Activated CD4-positive, alpha-beta T cell treated with anti-CD3 and anti-CD28 coated beads, Interleukin-2, amount 50 U/mL, for 48 hours (primary cell): Measurements from ENCODE around the gene IFIT1.
"Not testable (repeated sequence)": the region's sequence is repeated elsewhere in the genome, so short reads cannot be mapped to it uniquely, and the experiment has no call there.

Experiments used
- DNase-seq, 2 experiments: peaks; one replicate each; pipeline ENCODE4 v3.0.0-alpha.2; 2020

The IFIT1 gene, protein sequence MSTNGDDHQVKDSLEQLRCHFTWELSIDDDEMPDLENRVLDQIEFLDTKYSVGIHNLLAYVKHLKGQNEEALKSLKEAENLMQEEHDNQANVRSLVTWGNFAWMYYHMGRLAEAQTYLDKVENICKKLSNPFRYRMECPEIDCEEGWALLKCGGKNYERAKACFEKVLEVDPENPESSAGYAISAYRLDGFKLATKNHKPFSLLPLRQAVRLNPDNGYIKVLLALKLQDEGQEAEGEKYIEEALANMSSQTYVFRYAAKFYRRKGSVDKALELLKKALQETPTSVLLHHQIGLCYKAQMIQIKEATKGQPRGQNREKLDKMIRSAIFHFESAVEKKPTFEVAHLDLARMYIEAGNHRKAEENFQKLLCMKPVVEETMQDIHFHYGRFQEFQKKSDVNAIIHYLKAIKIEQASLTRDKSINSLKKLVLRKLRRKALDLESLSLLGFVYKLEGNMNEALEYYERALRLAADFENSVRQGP

DNA sequence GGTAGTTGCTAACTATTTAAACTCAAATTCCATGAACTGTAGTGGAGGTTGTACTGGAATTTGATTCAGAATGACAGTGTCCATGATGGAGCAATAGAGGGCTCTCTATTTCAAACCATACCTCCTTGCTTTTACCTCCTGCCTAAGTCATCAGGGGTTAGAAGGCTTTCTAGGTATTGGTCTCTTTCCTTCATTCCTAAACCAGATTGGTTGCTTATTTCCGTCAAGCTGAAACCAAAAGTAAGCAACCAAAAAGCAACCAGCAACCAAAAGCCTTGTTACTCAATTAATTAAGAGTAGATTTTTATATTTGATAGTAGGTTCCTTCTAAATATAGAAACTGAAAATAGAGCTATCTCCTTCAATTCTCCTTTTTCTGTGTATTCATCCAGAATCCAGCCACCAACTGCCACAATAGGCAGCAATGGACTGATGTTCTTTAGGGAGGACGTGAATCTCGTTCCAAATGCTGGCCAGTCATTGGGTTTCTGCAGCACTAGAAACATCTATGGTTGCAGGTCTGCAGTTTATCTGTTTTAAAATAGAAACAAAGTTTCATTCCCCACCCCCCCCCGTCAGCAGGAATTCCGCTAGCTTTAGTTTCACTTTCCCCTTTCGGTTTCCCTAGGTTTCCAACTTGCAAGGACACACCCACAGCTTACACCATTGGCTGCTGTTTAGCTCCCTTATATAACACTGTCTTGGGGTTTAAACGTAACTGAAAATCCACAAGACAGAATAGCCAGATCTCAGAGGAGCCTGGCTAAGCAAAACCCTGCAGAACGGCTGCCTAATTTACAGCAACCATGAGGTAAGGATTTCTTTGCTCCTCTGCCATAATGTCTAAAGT is at the start of gene IFIT1:
Gene IFIT1, plus strand, starts transcription at position 717 of the 850 bp plus-strand sequence. Its CDS starts 90 bp downstream, at position 807.
- peak in 1 of 2 experiments; percentile 21 for DNase-seq

DNA sequence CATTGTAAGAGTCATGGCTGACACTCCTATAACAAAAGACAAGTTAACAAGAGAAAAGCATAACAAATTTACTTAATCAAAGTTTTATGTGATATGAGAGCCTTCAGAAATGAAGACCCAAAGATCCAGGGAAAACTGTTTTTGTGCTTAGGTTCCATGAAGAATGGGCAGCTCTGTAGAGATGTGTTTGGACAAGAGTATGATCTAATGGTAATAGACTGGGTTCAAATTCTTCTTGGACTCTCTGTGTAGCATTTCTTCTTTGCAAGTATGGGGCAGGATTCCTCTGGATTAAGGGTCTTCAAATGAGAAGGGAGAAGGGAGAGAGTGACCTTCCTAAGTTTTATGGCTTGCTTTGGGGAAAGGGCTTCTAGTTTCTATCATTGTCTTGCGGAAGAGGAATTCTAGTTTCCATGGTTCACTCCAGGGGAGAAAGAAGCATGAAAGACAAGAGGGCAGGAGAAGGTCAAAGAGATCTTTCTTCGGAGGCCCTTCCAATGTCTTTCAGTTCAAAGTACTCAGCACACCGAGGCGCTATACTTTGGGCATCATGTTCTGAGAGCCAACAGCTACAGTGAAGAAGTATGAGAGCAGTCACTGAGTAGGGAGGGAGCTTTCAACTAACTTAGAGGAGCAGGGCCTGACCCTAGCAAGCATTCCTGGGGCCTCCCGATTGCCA is 49.2 kb upstream of the IFIT1 start:
- no peak for DNase-seq

DNA sequence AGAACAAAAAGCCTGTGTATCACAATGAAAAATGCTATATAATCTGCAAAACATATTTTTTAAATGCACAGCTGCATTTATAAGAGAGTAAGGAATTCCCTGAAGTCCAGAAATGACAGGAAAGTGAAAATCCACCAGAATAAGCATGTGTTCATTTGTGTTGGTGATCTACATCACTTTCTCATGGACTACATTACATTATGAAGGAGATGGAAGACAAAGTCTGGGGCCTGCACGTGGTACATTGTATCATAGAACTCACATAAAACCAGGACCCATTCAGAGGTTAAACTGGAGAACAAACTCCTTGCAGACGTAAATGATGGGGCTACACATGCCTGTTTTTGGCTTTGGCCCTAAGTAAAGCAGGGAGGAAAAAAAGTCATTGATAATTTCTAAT is 48.3 kb upstream of the IFIT1 start:
- no peak for DNase-seq

DNA sequence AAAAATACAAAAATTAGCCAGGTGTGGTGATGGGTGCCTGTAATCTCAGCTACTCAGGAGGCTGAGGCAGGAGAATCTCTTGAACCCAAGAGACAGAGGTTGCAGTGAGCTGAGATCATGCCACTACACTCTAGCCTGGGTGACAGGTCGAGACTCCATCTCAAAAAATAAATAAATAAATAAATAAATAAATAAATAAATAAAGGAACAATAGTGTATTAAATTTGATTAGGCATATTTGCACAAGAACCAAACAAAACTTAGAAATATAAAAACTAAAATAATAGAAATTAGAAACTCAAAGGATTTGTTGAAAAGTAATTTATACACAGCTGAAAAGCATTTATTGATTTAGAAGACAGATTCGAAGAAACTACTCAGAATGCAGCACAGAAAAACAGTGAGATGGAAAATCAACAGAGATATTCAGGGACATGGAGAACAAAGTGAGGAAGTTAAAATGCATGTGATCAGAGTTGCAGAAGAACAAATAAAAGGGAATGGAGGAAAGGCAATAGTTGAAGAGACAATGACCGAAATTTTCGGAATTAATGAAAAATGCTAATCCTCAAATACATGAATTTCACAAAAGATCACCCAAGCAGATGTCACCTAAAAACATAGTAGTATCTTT is 46.9 kb upstream of the IFIT1 start:
- DNase-seq, result no peak

DNA sequence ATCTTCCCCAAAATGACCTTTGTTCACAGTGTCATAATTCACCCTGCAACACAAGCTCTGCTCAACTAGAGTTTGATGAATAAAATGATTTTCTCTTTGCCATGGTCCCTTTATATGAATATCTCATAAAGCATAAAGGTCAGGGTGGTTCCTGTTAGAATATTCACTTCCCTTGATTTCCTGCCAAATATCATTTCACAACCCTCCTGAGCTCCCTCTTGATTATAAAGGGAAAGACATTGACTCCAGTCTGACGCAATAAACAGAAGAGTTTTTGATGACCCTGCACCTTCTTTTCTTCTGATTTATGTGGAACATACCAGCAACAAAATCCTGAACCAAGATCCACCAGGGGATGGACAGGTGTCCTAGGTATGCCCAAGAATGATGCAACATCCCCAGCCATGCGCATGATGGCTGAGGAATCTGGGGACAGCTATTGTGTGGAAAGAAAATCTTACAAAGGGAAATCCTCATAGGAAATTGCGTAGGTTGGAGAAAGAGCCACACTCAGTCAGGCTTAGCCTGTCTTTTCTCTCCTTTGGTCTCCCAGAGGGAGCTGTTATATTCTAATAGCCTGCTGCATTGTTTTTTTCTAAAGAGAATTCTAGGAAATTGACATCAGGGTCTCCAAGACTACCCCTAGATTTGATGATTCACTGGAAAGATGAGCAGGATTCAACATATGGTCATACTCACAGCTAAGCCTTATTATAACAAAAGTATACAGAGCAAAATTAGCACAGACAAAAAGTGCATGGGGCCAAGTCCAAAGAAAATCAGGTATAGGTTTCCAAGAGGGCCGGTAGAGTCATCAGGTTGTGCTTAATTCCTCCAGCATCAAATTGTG is 45.8 kb upstream of the IFIT1 start:
- no peak for DNase-seq

DNA sequence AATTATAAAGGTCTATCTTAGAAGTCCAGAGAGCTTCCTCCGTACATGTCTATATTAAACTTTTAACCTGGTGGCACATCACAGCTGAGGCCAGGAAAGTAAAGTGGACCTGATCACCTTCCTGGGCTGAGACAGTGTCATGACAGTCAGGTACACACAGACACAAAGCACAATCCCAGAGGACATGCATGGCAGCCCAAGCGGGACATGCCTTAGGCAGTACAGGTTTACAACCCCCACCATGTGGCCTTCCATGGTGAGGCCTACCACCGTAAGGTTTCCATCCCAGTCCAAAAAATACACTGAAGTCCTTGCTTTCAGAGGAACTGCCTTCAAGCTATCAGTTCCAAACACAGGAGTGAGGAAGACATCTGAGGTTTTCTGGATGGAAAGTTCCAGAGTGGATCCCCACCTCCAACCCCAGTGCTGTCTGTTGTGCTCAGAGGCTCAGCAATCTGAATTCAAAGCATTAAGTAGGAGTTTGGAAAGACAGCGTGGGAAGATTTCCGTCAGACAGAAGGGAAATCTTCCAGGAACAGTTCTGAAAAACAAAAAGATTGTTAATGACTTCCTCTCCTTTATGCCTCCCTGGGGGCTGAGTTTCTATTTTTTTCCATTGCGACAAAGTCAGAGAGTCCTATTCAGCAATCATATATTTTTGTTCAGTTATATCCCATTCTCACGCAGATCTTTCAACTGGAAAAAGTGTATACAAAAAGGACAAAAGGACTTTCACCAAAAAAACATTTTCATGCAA is 44.5 kb upstream of the IFIT1 start:
- DNase-seq, result no peak

DNA sequence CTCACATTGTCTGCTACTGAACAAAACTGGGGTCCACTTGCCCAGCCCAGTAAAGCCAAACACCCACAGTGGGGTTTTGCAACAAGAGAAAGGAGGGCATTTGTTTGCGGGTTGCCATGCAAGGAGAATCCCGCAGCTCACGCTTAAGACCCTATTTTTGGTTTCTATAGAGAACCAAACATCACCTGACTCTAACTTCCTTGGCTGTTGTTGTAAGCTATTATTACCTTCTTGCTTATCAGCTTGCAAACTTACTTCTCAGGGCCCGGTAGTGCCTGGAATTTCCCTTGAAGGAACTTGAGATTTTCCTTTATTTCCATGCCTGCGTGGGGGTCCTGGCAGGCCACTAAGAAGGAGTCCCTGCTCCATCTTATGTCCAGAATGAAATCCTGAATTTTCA is 43.9 kb upstream of the IFIT1 start:
- no peak for DNase-seq

DNA sequence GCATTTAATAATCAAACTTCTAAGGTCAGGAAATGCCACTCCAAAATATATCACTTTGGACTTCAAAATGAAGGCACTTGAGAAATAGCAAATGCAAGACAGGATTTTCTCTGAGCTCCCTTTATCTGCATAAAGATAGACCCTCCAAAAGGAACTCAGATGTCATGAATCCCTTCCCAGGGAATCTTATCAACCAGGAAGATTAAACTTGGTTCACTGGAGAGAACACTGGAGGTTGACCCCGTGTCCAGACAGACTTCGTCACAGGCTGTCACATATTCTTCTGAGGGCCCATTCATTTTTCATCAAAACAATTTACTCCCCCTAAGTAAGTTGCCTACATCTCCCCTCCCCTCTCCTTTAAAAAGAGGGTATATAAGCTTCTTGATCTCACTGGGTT is 43.4 kb upstream of the IFIT1 start:
- DNase-seq, result no peak

DNA sequence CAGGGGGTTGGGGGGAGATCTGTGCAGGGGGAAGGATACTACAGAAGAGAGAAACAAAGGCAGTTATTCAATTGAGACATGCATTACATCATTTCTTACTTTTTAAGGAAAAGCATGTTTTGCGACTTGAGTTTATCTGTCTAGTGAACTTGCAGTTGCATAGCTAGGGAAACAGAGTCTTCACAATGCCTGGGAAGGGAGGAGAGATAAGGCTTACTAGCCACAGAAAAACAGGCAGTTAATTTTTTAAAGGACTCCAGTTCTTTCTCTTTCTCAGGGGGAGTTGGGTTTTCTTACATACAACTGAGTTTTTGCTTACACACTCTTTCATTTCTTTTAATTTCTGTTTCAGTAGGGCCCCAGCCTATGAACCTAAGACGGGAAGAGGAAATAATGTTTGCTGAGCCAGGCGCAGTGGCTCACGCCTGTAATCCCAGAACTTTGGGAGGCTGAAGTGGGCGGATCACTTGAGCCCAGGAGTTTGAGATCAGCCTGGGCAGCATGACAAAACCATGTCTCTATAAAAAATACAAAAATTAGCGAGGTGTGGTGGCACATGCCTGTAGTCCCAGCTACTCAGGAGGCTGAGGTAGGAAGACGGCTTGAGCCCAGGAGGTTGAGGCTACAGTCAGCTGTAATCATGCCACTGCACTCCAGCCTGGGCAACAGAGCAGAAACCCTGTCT is 41.6 kb upstream of the IFIT1 start:
- DNase-seq, result not testable (repeated sequence)

DNA sequence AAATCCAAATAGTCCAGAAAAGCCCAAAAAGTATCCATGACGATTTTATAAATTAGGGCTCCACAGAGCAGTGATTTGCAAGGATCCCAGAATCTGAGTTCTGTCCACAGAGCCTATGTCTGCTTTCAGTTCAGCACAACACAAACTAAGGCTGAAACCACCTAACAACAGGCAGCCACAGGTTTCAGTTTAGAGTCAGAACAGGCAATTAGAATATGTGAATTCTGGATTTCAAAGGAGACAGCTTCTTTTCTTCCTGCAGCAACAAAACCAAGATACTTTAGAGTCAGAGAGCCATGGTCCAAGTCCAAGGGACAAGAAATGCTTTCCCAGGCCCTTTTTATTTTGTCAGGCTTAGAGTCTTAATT is 41.0 kb upstream of the IFIT1 start:
- DNase-seq, result no peak

DNA sequence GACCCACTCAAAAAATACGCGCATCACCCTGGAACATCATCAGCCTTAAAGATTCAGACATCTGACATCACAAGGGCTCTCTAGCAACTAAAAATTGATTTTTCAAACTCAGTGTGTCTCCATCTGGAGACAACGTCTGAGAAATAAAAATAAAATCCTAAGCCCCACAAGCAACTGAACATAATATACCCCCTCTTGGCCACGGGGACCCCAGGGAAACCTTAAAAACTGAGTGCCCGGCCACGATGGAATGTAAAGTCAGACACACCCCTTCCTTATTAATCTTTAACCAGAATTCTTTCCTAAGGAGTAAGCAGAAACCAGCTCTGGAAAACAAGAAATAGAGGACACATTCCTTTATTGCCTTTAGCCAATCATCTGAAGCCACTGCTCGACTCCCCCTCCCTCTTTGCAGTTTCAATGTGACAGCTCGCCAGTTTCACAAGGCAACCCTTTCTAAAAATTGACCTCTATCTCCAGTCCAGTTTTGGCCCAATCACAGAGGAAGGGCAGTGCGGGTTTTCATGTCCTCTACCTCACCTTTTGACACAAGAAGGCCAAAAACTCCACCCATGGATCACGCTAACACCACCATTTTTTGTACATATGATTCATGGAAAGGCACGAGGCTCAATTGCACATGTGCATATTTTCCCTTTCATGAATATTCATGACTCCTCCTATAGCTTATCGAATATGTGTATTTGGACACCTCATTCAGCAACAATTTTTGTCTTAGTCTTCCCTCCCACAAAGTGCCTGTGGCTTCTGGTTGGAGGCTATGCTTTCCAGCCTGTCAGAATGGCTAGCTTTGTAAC is 40.4 kb upstream of the IFIT1 start:
- no peak for DNase-seq

DNA sequence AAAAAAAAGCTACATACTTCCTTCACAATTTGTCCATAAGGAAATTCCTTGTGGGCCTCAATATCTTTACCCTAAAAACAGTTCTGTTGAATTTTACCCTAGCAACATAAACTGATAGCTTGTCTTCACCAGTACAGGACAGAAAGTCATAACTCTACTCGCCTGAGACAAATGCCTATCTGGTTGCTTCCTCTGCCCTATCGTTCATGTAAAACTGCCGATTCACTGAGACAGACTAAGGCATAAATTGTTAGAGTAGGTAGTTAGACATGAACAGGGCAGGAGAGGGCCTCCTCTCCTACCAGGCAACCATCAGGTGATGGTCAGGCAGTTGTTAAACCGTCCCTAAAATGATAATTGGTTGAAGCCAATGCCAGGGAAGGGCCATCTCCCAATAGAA is 39.6 kb upstream of the IFIT1 start:
- no peak for DNase-seq

DNA sequence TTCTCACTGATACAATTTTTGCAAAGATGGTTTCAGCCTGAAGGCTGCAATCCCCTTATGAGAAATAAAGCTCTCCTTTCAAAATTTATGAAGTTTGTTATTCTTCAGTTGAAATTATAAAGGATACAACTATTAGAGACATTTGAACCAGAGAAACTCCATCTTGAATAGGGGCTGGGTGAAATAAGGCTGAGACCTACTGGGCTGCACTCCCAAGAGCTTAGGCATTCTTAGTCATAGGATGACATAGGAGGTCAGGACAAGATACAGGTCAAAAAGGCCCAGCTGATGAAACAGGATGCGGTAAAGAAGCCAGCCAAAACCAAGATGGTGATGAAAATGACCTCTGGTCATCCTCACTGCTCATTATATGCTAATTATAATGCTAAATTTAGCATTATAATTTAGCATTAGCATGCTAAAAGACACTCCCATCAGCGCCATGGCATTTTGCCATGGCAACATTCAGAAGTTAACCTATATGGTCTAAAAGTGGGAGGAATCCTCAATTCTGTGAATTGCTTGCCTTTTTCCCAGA is 37.0 kb upstream of the IFIT1 start:
- DNase-seq, result no peak

DNA sequence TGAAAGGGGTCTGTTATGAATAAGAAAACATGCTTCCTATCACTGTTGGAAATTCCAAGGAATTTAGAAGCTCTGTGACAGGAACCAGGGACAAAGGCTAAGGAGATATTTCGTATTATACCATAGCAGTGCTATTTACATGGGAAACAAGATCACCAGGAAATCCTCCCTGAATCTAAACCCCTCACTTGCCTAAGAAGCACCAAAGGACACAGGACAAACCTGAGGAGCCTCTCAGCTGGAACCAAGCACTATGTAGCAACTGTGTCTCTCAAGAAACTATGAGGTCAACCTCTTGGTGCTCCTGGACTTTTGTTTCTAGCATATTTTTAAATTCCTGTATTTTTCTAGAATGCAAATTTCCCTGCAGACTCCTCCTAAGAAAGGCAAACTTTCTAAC is 35.3 kb upstream of the IFIT1 start:
- DNase-seq, result no peak

DNA sequence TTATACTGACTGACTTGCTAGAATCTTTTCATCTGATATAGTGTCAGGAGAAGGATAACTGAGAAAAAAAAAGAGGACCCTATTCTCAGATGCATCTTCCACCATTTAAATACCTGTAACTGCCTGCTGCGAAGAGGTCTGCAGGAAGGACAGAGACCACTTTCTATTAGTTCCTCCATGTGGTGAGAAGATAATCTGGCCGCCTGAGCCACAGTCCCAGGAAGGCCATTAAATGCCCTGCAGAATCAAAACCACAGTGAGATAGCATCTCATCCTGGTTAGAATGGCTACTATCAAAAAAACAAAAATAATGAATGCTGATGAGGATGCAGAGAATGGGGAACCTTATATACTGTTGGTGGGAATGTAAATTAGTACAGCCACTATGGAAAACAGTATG is 34.4 kb upstream of the IFIT1 start:
- DNase-seq, result no peak

DNA sequence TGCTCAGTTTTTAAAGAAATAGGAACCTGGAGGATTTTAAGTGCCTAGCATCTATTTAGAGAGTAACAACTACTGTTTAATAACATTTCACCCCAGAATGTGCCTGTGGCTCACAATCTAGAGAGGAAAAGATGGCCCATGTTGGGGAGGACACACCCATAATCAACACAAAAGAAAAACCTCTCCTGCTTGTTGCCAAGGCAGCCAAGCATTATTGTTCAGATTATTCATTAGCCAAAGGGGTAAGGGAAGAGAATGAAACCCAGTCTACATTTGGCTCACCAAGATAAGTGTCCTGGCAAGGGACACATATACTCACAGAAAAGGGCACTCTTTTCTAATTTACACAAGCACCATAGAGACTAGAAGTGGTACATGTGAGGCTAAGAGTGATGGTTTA is 32.3 kb upstream of the IFIT1 start:
- DNase-seq, result no peak

DNA sequence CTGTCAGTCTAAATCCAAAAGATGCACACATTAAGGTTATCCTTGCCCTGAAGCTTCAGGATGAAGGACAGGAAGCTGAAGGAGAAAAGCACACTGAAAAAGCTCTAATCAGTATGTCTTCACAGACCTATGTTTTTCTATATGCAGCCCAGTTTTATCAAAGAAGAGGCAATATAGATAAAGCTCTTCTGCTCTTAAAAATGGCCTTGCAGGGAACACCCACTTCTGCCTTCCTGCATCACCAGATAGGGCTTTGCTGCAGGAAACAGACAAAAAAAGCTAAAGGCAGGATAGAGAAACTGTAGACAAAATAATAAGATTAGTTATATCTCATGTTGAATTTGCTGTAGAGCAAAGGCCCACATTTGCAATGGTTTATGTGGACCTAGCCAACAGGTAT is 29.5 kb upstream of the IFIT1 start:
- no peak for DNase-seq

DNA sequence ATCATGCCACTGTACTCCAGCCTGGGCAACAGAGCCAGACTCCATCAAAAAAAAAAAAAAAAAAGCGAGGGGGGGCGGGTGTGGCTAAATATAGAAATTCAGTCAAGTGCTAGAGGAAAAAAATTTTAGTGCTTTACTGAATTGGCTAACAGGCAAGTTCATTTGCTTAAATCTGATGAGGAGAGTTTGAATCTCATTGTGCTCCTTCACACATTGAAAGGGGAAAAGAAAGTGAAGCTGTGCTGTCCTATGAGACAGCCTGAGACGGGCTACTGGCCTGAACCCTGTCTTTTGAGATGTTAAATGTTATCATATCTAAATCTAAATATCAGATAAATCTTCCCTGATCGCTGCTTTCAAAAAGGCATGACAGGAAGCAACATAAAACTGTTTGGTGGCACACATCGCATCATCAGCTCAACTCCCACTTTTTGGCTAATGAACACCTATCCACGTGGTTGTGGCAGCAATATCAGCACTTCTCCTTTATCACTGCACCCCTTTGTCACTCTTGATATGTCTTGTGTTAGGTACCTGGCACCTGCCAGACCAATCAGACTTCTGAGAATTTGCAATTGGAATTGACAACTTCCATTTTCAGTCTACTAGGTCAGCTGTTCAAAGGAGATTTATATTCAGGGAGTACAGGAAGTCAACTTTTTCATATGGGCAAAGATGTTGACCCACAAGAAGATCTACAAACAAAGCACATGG is 28.5 kb upstream of the IFIT1 start:
- DNase-seq, result no peak

DNA sequence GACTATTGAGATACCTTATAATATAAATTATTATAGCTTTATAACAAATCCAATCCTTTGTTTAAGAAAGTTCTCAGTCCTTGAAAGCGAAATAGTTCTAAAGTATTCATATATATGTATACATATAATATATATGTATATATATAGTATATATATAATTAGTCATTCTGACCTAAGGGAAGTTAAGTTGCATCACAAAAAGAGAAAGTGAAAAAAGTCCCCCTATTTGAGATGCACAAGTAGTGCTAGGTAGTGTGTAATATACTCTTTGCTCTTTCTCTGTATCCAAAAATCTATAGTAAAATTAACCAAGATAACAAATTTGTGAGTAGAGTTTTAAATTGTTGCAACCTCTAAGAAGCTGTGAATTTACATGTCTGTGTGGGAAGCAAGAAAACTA is 27.9 kb upstream of the IFIT1 start:
- no peak for DNase-seq
